Measurements from ENCODE around the gene MYOM1.

Gene MYOM1

GRCh38 chr18:3148930-3149535, 70.7 kb downstream of the MYOM1 start:
- DNase-seq: no peak

DNA sequence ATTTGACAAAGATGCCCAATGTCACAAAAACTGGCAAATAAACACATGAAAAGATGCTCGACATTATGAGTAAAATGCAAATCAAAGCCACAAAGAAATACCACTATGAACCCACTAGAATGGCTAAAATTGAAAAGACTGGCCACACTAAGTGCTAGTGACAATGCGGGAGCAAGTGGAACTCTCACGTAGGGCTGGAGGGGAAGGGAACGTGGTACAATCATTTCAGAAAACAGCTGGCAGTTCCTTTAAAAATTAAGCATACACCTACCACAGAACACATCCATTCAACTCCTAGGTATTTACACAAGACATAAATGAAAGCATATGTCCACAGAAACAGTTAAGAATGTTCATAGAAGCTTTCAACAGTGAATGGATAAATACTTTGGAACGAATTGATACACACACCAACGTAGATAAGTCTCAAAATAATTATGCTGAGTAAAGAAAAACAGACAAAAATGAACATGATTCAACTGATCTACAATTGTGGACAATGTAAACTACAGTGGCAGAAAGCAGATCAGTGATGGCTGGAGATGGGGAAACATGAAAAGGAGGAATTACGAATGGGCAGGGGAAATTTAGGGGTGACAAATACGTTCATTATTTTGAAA, 71.7 kb downstream of the MYOM1 start:
- DNase-seq: no peak

DNA sequence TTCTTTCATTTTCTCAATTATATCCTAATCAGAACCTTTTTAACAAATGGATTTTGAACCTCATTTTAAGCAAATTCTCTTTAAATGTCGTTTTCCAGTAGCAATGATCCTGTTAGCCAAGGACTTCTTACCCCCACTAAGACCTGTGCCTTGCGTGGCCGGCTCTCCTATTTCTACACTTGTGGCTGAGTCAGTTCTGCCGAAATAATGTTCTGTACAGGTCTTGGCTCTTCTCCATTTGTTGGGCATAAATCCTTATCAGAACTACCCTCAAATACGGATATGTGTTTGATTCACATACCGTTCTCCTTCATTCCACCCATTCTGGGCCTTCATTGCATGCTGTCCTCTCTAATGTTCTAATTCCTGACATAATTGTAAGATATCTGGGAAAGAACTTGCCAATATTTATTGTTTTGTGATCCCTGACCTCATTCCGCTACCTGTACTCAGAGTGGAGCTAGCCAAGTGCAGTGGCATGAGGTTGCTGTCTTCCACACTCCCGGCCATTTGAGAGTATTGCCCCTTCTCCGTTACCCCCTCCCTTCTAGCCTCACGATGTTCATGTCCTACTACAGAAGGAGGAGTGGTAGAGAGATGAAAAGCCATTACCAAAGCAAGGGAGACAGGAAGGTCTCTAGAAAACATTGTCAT, 78.7 kb downstream of the MYOM1 start:
- DNase-seq: no peak

- no peak for DNase-seq
Observed at GRCh38 chr18:3140342-3140741, 79.4 kb downstream of the MYOM1 start.

DNA sequence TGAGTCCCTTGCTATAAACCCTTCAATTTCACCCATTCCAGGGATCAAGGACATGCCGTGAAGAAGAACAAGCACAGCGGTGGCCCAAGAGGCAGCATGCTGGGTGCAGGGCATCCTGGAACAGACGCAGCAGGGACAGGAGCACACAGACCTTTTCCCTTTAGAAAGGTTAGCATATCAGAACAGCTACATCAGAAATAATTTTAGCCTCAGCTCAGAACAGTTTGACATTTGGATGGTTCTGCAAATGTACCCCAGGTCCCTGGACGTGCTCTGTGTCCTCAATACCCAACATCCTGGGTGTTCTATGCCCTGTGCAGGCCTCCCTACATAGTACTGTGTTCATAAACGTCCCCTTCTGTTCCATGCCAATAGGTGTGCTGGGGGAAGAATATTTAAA, 80.4 kb downstream of the MYOM1 start:
- DNase-seq: no peak

DNA sequence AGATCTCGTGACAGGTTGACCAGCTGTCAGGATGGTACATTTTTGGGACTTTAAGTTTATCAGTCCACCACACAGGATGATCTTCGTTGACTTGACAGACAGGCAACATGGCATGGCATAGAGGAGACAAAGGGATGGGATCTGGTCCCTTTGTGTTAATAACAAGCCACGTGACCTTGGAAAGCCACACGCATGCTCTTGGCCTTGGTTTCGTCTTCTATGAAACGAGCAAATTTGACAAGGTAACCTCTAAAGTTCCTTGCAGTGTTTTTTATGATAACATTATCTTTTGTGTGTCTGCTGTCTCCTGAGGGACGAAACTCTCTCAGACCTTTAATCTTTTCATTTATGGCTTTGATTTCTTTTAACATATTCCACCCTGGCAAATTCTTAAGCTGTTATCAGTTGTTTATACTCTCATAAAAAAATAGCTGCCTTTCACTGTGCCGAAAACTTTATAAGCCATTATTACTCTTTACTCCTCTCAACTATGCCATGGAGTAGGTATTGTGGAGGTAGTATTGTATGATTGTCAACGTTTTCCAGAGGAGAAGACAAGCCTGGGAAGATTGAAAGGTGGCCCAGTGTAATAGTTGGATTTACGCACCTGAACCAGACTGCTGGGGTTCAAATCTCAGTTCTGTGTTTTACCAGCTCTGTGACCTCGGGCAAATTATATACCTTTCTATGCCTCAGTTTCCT, 81.3 kb downstream of the MYOM1 start:
- DNase-seq: no peak

- DNase-seq: no peak
Observed at GRCh38 chr18:3135536-3135935, 84.2 kb downstream of the MYOM1 start.

GRCh38 chr18:3132700-3133099, 87.1 kb downstream of the MYOM1 start:
- DNase-seq: no peak

DNA sequence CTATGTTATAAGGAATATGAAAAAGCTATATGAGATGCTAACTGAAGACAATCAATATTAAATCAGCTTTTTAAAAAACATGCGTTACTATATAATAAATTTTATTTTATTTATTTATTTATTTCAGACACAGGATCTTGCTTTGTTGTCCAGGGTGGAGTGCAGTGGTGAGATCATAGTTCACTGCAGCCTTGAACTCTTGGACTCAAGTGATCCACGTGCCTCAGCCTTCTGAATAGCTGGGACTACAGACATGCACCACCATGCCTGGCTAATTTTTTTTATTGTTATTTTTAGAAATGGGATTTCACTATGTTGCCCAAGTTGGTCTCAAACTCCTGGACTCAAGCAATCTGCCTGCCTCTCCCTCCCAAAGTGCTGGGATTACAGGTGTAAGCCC, 89.4 kb downstream of the MYOM1 start:
- no peak for DNase-seq

DNA sequence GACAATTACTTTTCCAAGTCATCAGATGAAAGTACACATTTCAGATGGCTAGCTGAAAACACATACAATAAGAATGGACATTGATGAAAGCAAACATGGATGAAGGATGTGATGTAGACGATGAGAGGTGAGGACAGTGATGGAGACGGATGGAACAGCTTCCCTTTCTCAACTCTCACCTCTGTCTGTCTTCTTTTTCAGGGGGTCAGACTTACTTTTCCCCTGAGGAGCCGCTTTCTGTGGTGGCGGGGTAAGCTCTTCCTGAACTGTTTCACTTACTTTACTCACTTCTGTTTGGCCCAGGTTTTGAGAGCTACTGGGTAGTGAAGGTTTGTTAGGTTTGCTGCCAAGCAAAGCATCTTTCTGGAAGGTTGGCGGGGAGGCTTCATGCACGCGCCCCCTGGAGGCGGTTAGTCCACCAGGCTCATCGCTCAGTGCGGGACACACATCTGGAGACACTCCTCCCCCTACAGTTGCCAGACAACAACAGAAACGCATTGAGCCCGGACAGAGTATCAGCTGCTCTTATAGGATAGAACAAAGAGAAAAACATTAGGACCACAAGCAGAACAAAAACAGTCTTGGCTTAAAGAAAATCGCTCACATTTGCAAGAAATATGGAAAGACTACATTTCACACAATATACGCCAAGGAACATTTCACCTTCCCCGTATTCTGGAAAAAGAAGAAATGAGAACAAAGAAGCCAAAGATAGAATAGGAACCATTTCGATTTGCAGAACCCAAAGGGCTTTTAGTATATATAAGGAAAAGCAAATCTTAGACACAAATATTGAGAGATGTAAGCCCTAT, 90.5 kb downstream of the MYOM1 start:
- DNase-seq: peak; percentile 24

DNA sequence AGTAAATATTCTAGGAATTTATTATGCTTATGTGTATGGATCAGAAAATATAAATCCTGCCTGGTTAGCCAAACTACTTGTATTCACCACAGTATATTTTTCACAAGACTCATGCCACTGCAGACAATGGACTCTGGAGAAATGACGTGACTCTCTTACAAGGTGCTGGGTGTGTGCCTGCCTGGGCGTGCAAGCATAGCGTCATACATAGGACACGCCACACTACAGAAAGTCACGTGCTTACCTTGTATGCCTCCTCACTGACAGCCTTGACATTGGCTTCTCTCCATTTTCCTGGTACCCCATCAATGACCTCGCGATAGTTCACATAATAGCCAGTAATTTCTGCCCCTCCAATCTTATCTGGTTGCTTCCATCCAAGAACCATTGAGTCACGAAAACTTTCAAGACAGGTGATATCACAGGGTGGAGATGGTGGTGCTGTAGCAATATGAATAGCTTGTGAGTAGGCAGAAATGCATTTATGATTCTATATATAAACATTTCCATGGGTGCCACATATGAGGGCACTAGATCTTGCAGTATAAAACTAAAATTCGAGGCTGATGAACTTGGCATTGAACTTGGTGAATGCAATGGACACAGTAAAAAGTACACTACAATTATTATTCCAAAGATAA, 93.2 kb downstream of the MYOM1 start:
- no peak for DNase-seq

- DNase-seq: no peak
Observed at GRCh38 chr18:3124822-3125221, 94.9 kb downstream of the MYOM1 start.

- no peak for DNase-seq
Observed at GRCh38 chr18:3122851-3123250, 96.9 kb downstream of the MYOM1 start.

DNA sequence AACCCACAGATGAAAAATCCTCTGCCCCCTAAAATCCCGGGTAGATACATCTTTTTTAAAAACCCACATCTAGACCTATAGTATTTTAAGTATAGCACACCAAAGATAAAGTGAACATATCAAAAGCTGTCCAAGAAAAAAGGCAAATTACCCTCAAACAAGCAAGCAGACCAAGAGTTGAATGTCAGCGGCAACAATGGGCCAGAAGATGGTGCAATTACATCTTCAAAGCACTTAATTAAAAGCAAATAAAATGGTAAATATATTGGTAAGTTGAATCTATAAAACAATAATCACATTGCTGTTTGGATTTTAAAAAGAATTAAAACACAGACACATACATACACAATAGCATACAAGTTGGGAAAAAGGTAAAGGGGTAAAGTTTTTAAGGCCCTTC, 98.5 kb downstream of the MYOM1 start:
- no peak for DNase-seq

DNA sequence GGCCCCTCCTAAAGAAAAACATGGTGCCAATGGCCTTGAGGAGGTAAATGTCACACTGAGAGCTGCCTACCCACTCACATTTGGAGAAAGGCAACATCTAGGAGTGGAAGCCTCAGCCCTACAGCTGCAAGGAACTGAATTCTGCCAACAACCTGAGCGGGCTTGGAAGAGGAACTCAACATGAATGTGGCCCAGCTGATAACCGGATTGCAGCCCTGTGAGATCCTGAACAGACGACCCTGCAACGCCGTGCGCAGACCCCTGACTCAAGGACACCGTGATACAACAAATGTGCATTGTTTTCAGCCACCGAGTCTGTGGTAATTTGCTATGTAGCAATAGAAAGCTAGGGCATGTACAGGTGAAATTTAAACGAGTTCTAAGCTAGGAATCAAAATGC, 99.4 kb downstream of the MYOM1 start:
- DNase-seq: no peak

GRCh38 chr18:3119401-3120341, 100.1 kb downstream of the MYOM1 start:
- no peak for DNase-seq

DNA sequence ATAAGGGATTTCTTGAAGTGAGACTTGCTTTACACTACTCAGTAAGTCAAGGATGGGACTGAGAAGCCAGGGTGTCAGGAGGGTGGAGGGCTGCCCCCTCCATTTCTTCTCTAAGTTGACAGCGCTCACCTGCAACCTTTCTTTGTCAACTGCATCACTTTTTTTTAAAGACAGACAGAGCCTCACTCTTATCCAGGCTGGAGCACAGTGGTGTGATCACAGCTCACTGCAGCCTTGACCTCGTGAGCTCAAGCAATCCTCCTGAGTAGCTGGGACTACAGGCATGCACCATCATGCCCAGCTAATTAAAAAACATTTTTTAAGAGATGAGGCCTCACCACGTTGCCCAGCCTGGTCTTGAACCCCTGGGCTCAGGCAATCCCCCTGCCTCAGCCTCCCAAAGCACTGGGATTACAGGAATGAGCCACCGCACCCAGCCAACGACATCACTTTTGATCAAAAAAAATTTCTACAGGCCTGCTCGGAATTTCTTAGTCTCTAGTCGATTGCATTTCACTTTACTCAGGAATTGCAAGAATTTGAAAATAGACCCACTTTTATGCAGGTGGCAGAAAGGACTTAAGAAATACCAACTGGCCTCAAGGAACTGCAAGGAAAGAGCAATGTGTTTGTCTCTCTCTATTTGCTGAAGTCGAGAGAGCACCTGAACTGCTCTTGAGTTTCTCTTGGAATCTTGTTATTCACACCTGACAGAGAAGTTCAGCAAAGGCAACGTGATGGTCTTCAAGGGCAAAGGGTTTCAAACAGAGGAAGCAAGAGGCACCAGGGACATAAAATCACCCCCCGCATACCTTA, 101.4 kb downstream of the MYOM1 start:
- DNase-seq: no peak

GRCh38 chr18:3117493-3118192, 102.1 kb downstream of the MYOM1 start:
- no peak for DNase-seq

- no peak for DNase-seq
Observed at GRCh38 chr18:3115447-3116030, 104.2 kb downstream of the MYOM1 start.
